ENCODE results near the gene TACR2. TPM values are rescaled to one million over a fixed set of nuclear protein-coding genes. Genes with fewer than 3 reads are reported as not detected.

Gene TACR2
- total RNA-seq, 2 experiments from 2014 or later, result not detected

DNA sequence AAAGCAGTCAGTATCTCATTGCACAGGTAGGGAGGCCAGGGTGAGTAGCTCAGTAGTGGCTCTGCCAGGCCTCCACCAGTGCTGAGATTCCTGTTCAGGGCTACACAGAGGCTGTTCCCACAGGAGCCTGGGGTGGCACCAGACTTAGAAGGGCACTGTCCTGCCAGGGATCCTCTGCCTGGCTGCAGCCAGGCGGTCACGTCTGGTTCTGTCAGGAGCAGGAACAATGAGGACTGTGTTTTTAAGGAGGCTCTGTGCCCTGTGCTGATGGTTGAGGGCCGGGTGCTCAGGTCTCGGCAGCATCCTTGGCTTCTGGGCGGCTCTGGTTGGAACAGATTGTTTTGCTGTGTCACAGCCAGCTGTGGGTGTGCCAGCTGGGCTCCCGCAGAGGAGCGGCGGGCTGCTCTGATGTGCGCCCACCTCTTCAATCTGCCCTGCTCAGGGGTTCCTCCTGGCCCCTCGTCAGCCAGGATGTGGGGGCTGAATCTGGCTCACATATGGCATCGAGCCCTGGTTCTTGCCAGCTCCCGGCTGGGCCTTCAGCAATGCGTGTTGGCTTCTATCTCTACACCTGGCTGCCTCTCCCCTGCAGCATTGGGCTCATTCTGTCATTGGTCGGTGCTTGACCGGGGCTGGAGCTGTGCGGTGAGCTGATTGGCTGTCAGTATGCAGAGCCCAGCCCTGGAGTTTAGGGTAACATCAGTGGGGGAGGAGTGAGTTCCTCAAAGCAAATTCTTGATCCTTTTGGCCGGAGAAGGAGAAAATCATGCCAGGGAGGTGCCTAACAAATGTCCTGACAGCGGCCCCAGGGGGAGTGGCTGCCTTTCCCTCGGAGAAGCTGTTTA is 41.2 kb downstream of the TACR2 start:
- intact Hi-C loops (cut with micrococcal nuclease), result no loop called here
- H3K4me3 Mint-ChIP-seq, result no peak overlapping the region
- no peaks in the 10 kb centered on the region for H3K9me3 Mint-ChIP-seq
- peaks cover 26% of the 10 kb centered on the region for H3K4me1 Mint-ChIP-seq (ENCODE audit: low read depth)
- ATAC-seq (peak; percentile 54), DNase-seq (peak; percentile 20)
- no peaks in the 10 kb centered on the region for H3K27me3 Mint-ChIP-seq
- peaks cover 67% of the 10 kb centered on the region for H3K36me3 Mint-ChIP-seq (ENCODE audit: low read depth)
- no peak overlapping the region for H3K27ac Mint-ChIP-seq
- TF ChIP-seq CTCF (IDR thresholded peaks at IDR 0.05), result no peak
- POLR2A ChIA-PET, result interaction anchor here (0.6 kb wide), 1 partner anchor 21 kb away, joined by 3 read pairs; no protein-coding TSS in a partner anchor
- CTCF ChIA-PET, result no interaction called here

GRCh38 chr10:69374931-69375306 is 41.8 kb downstream of the TACR2 start:
- Mint-ChIP-seq H3K4me1 (ENCODE audit: low read depth) (peaks cover 26% of the 10 kb centered on the region), H3K27me3 (no peaks in the 10 kb centered on the region), H3K9me3 (no peaks in the 10 kb centered on the region), H3K36me3 (ENCODE audit: low read depth) (peaks cover 68% of the 10 kb centered on the region), H3K27ac (peak overlapping the region; percentile 46), H3K4me3 (no peak overlapping the region)
- intact Hi-C loops (cut with micrococcal nuclease), result no loop called here
- no peak for ATAC-seq
- POLR2A ChIA-PET, result no interaction called here
- no peak for DNase-seq
- no peak for TF ChIP-seq CTCF (IDR thresholded peaks at IDR 0.05)
- CTCF ChIA-PET, result no interaction called here

DNA sequence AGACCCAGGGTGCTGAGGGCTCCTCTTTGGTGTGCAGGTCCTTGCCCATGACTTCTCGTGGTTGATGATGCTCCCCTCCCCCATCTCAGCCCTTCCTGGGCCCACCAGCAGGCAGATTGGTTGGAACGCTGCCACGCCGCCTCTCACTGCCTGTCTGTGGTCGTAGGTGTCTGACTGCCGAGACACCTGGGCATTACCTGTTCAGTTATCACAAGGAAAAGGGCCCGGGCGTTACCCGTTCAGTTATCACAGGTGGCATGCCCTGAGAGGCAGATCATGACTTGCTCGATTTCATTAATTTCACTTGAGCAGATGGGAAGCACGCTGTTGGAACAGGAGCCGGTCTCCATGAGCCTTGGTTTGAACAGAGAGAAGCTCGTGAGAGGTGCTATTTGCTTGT is 42.5 kb downstream of the TACR2 start:
- no peak for TF ChIP-seq CTCF (IDR thresholded peaks at IDR 0.05)
- H3K4me3 Mint-ChIP-seq, result no peak overlapping the region
- CTCF ChIA-PET, result no interaction called here
- POLR2A ChIA-PET, result interaction anchor here (1.1 to 1.3 kb wide), 2 partner anchors 19 to 33 kb away, joined by 3 to 4 read pairs; no protein-coding TSS in a partner anchor
- no peaks in the 10 kb centered on the region for H3K27me3 Mint-ChIP-seq
- H3K36me3 Mint-ChIP-seq (ENCODE audit: low read depth), result peaks cover 68% of the 10 kb centered on the region
- H3K27ac Mint-ChIP-seq, result peak overlapping the region; percentile 19
- ATAC-seq (no peak), DNase-seq (no peak)
- intact Hi-C loops (cut with micrococcal nuclease), result no loop called here
- H3K4me1 Mint-ChIP-seq (ENCODE audit: low read depth), result peaks cover 29% of the 10 kb centered on the region
- H3K9me3 Mint-ChIP-seq, result no peaks in the 10 kb centered on the region

DNA sequence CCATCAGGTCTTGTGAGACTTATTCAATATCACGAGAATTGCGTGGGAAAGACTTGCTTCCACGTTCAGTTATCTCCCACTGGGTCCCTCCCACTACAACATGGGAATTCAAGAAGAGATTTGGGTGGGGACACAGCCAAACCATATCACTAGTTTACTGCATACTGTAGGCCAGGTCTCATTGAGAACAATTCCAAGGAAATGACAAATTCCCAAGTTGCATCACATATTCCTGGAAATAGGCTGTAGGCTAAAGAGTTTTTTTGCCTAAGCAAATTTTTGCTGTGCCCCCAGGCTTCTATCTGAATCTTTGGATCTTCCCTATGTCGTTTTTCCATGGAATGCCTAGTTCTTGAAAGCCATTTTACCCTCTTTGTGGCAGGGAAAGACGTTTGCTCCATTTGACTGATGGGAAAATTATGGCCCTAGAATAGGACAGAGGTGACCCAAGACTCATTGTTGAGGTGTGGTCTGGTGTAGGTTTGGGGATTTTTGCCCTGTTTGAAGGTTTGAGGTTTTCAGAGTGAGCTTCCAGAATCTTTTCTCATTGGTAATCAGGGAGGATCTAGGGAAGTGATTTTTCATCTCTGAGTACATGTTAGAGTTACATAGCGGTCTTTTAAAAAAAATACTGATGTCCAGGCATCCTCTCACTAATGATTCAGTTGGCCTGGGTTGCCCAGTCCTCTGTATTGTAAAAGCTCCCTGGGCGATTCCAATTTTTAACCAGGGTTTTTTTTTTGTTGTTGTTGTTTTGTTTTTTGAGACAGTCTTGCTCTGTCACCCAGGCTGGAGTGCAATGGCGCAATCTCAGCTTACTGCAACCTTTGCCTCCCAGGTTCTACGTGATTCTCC is 44.4 kb downstream of the TACR2 start:
- CTCF ChIA-PET, result interaction anchor here (1.3 kb wide), 1 partner anchor 20 kb away, joined by 4 read pairs; no protein-coding TSS in a partner anchor
- Mint-ChIP-seq H3K27me3 (no peaks in the 10 kb centered on the region), H3K27ac (peak overlapping the region; percentile 13), H3K9me3 (no peaks in the 10 kb centered on the region), H3K4me1 (ENCODE audit: low read depth) (peaks cover 30% of the 10 kb centered on the region), H3K36me3 (ENCODE audit: low read depth) (peaks cover 68% of the 10 kb centered on the region), H3K4me3 (no peak overlapping the region)
- TF ChIP-seq CTCF (IDR thresholded peaks at IDR 0.05), result no peak
- no peak for ATAC-seq
- POLR2A ChIA-PET, result no interaction called here
- no peak for DNase-seq
- intact Hi-C loops (cut with micrococcal nuclease), result no loop called here

GRCh38 chr10:69367469-69367868 is 49.2 kb downstream of the TACR2 start:
- POLR2A ChIA-PET, result no interaction called here
- TF ChIP-seq CTCF (IDR thresholded peaks at IDR 0.05), result no peak
- CTCF ChIA-PET, result no interaction called here
- ATAC-seq (no peak), DNase-seq (no peak)
- Mint-ChIP-seq H3K4me1 (ENCODE audit: low read depth) (peaks cover 15% of the 10 kb centered on the region), H3K27ac (no peak overlapping the region), H3K36me3 (ENCODE audit: low read depth) (peaks cover 69% of the 10 kb centered on the region), H3K9me3 (no peaks in the 10 kb centered on the region), H3K4me3 (no peak overlapping the region), H3K27me3 (no peaks in the 10 kb centered on the region)
- intact Hi-C loops (cut with micrococcal nuclease), result no loop called here
